ENCODE data around the gene WRNIP1.

DNA sequence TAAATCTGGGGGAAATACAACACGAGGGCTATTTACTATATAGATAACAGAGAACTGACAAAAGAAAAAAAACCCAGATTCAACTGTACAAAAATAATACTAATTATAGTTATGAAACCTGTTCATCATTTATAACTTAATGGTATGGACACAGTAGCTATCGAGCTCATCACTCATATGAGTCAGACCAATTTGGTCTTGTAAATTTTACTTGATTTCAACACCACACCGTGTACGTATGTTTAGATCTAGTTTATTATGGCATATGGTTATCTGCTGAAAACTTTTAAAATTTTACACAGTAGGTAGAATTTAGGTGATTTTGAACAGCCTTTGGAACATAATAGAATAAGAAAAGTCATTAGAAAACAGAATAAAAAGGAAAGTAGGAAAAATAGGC, 19.9 kb upstream of the WRNIP1 start:
- no peak for TF ChIP-seq NRF1 (IDR thresholded peaks at IDR 0.05; ENCODE audit: low read depth, low read length)
- no peak for TF ChIP-seq YY1 (IDR thresholded peaks at IDR 0.05; ENCODE audit: low read depth, low read length)
- no peak for TF ChIP-seq RBBP5 (IDR thresholded peaks at IDR 0.05; ENCODE audit: borderline replicate concordance, low read depth, low read length)
- TF ChIP-seq CTCF (IDR thresholded peaks at IDR 0.05; ENCODE audit: control extremely low read depth in 1 of 3, insufficient read depth in 1 of 3, low read depth in 1 of 3, low read length in 3 of 3), result no peak
- no peak for TF ChIP-seq POLR2A (IDR thresholded peaks at IDR 0.05; ENCODE audit: control extremely low read depth in 1 of 2, low read depth in 2 of 2, low read length in 2 of 2)
- TF ChIP-seq EP300 (IDR thresholded peaks at IDR 0.05; ENCODE audit: borderline replicate concordance in 1 of 2, low read depth in 2 of 2, low read length in 2 of 2), result no peak
- TF ChIP-seq TAF1 (IDR thresholded peaks at IDR 0.05; ENCODE audit: low read depth, low read length), result no peak
- no peak for TF ChIP-seq SRF (IDR thresholded peaks at IDR 0.05; ENCODE audit: low read depth, low read length)
- TF ChIP-seq TCF12 (IDR thresholded peaks at IDR 0.05; ENCODE audit: low read depth, low read length), result no peak
- TF ChIP-seq EGR1 (IDR thresholded peaks at IDR 0.05; ENCODE audit: borderline replicate concordance, low read depth, low read length), result no peak
- no peak for TF ChIP-seq RNF2 (IDR thresholded peaks at IDR 0.05; ENCODE audit: borderline replicate concordance, low read depth, low read length, missing control alignments, poor library complexity, severe bottlenecking)

Data from H1 (cell line).